HG02588 (cell line): ENCODE data around the gene SULT2B1.

ENCODE experiments used
- ATAC-seq: cut with Tn5 transposase; IDR thresholded peaks from one replicate; pipeline ENCODE4 v1.9.1; 2021; ENCODE audit warnings: mild to moderate bottlenecking, moderate library complexity; ENCODE audit not compliant: unreplicated experiment

The SULT2B1 gene

GRCh38 chr19:48598996-48599700 is 47.2 kb downstream of the SULT2B1 start:
- ATAC-seq = no peak

- no peak for ATAC-seq
These were observed 48.9 kb downstream of the SULT2B1 start for GRCh38 chr19:48600679-48601417.

GRCh38 chr19:48603001-48603400 is 51.0 kb downstream of the SULT2B1 start:
- no peak for ATAC-seq

DNA sequence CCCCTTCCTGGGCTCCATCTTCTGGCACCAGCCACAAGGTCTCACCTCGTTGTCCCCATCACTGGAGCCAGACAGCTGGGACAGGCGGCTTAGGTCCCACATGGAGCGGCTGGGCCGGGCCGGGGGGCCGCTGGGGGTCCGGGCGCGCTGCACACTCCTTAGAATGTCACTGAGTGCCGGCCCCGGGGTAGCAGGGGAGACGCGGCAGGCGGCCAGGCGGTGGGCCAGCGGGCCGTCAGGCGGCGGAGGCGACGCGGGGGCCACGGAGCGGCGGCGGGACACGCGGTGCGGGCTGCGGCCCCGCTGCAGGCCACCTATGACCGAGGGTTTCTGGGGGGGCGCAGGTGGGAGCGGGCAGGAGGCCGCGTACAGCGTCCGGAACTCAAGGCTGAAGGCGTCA is 51.5 kb downstream of the SULT2B1 start:
- ATAC-seq = no peak

- ATAC-seq = no peak
These were observed 51.9 kb downstream of the SULT2B1 start for GRCh38 chr19:48603850-48604249.

DNA sequence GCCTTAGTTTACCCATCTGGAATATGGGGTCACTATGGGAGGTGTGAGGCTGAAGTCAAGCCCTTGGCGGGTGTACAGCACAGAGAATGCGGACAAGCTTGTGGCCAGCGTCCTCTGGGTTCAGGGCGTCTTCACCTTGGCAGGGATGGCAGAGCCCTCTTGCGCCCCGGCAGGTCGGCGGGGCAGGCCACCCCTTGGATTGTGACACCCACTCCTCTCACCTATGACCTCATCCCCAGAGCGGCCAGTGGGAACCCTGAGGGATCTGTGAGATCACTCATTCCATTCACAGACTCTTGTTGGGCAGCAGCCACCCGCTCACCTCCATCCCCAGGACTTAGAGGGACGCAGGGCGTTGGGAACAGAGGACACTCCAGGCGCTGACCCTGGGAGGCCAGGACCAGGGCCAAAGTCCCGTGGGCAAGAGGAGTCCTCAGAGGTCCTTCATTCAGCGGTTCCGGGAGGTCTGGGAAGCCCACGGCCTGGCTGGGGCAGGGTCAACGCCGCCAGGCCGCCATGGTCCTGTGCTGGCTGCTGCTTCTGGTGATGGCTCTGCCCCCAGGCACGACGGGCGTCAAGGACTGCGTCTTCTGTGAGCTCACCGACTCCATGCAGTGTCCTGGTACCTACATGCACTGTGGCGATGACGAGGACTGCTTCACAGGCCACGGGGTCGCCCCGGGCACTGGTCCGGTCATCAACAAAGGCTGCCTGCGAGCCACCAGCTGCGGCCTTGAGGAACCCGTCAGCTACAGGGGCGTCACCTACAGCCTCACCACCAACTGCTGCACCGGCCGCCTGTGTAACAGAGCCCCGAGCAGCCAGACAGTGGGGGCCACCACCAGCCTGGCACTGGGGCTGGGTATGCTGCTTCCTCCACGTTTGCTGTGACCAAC is 54.7 kb downstream of the SULT2B1 start, which contains the start of gene SPACA4:
Gene SPACA4 (plus strand): TSS at position 280 of the 896 bp plus-strand sequence. CDS start 237 bp downstream, at position 517.
- ATAC-seq = no peak

DNA sequence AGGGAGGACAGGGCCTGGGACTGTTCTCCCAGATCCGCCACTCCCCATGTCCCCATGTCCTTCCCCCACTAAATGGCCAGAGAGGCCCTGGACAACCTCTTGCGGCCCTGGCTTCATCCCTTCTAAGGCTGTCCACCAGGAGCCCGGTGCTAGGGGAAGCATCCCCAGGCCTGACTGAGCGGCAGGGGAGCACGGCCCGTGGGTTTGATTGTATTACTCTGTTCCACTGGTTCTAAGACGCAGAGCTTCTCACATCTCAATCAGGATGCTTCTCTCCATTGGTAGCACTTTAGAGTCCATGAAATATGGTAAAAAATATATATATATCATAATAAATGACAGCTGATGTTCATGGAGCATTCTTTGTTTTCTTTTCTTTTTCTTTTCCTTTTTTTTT is 55.4 kb downstream of the SULT2B1 start:
- ATAC-seq = no peak

- no peak for ATAC-seq
These were observed 56.9 kb downstream of the SULT2B1 start for GRCh38 chr19:48608798-48609263.

GRCh38 chr19:48609571-48610108 is 57.7 kb downstream of the SULT2B1 start:
- no peak for ATAC-seq

GRCh38 chr19:48611872-48612271 is 59.9 kb downstream of the SULT2B1 start:
- no peak for ATAC-seq

DNA sequence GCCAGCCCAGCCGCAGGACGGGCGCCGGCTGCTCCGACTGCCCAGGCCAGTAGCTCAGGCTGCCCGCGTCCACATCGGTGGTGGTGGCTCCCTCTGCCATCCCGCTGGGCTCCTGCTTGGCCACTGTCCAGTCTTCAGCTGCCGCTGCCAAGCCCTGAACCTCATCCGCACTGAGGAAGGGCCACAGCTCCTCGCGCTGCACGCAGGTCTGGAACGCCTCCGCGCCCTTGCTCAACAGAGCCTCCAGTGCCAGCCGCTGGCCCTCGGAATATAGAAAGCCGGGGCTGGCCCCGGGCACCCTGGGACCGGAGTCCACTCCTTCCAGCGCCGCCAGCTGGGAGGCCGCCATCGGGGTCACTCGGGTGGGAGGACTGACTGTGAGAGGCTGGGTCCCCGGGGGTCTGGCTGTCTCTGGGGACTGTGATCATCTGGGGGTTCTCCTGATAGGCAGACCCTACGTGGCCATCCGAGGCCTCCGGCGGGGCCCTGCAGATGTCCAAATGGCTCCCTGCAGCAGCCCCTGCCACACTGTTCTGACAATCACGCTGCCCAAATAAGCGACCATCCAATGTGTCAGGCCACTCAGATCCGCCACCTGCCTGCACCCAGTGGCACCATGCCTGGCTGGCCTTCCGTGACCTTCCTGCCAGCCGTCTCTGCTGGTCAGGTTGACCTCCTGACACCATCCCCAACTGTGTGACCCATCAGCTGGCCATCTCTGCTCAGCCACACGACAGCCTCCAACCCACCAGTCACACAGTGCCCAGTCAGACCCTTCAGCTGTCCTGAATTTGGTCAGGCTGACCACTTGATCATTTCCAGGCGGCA is 61.3 kb downstream of the SULT2B1 start:
- ATAC-seq = no peak

GRCh38 chr19:48613852-48614435 is 62.0 kb downstream of the SULT2B1 start:
- no peak for ATAC-seq

DNA sequence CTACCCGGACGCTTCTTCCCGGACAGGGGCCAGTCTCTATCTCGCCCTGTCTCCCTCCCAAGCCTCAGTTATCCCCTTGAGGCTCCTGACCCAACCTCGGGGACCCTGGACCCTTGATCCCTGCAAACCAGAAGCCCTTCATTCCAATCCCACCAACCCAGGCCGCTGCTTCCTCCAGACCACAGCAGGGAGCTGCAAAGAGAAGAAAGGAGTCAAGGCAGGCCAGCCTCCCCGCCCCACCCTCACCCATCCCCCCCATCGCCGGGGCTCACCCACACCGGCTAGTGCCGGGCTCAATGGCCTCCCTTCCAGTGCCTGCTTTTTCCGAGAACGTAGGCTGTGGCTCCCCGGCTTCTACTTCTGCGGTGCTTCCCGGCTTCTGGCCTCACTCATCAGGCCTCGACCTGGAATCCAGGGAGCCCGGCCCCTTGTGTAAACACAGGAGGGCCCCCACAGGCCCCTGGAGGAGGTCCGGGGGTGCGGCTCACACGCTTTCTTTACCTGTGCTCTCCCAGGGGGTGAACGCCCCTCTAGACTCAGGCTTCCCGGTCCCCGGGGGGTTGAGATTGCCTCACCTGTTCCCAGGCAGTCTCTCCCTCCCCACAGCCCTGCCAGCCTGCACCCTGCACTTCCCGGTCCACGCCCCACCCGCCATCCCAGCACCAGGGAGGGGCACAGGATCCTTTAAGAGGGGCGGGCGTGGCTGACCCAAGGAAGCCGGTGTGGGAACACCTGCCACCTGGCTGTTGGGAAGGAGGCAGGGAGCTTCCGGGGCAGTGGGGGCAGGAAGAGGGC is 62.7 kb downstream of the SULT2B1 start, which contains the start of gene FAM83E:
Gene FAM83E (minus strand): TSS at position 641 of the 795 bp plus-strand sequence. CDS start 1,704 bp downstream, outside the sequence.
- no peak for ATAC-seq

DNA sequence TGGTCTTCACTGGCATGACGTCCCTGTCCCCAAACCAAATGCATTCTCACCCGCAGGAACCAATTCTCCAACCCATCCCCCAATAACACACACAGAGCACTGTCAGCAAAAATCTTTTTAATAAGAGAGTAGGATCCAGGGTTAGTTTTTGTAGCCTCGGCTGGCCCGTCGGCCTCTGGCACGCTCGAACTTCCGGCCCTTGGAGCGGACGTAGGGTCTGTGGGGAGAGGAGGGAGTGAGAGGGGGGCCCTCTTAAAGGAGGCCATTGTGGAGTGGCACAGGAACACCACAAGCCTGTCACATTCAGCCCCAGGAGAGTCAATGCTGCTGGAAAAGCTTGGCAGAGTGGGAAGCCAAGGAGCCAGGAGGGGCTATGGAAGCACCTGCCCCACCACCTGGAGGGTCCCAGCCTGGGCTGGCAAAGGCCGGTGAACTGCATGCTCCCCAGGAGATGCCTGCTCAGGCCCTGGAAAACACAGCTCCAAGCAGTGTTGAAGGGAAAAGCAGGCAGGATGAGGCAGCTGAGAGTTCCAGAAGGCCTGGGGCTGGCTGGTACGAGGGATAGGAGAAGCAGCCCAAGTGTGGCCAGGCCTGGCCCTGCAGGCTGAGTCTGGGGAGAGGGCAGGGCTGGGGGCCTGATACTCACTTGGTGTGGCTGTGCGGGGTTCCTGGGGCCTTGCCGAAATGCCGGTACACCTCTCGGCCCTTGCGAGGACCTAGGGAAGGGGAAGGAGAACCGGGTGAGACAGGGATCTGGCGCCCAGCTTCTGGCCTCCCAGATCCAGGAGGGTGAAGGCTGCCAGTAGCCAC is 63.5 kb downstream of the SULT2B1 start:
- ATAC-seq = no peak

DNA sequence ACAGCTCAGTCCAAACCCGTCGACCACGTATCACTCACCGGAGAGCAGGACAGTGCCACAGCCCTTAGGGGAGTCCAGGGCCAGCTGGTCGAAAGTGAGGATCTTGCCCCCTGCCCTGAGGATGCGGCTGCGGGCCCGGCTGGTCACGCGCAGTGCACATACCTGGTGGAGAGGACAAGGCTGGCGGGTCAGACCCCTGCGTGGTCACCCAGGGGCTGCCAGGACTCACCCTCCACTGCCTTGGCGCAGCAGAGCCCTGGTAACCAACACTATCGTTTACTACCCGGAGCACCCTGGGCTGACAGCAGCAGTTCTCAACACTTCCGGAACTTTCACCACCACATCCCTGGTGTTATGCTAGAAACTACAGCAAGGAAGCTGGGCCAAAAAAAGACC is 64.1 kb downstream of the SULT2B1 start:
- no peak for ATAC-seq

DNA sequence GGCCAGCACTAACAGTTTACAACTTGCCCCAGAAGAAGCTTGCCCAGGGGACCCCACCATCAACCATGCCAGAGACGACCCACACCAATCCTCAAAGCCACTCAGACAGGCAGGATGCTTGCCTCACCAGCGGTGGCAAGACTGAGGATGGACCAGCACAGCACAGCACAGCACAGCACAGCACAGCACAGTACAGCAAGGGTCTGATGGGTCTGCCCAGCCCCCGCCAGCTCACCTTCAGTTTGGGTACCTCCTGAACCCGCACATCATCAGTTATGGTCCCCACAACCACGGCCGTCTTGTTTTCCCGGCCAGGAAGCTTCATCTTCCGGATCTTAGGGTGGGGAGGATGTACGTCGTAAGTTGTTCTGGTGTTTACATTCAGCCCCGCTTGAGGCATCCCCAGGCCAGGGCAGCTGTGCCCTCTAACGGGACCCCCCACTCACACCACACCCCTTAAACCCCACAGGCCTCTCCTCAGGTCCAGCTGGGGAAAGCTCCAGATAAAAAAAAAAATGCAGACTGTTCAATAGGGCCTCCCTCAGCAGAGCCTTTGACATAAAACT is 64.6 kb downstream of the SULT2B1 start:
- ATAC-seq = no peak

DNA sequence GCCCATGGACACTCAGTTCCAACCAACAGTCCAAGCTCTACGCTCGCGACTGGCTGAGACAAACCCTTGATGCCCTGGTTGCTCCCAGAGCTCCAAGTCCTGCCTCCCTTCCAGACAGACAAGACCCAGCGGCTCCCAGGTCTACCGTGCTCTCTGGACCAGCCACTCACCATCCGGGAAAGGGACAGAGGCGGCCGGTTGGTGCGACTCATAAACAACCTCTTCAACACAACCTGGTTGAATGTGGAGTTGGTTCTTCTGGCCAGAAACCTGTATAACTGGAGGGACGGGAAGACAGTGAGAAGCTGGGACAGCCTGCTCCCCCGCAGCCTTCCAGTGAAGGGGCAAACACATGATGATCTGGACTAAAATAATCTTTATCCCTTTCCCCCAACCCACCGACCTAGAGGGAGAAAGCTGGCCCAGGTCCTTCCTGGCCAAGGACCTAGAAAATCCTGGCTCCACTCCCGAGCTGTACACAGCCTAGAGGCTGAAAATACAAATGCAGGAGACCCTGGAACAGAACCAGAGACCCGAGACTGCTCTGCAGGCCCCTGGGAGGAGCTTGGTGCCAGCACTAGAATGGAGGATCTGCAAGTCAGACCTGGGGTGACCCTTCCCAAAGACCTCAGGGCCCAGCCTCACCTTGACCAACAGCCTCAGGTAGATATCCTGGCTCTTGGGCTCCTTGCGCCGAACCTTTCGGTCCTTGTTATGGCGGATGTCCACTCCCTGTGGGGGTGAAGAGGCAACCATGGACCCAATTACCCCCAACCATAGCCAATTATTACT is 65.4 kb downstream of the SULT2B1 start:
- ATAC-seq = no peak
